ENCODE data around the gene ZNF57. TPM values are rescaled to one million over a fixed set of nuclear protein-coding genes. Genes with fewer than 3 reads are reported as not detected.

ZNF57 gene
- total RNA-seq, 1 donor from 2014 or later = 5.3 TPM

- no peaks in the 10 kb centered on the region for H3K9me3 Mint-ChIP-seq
- CTCF ChIA-PET = no interaction called here
Measured at GRCh38 chr19:2945575-2946184, 45.0 kb downstream of the ZNF57 start.

GRCh38 chr19:2949939-2950285 is 49.2 kb downstream of the ZNF57 start:
- Mint-ChIP-seq H3K9me3 (no peaks in the 10 kb centered on the region), H3K4me3 (peak overlapping the region; percentile 98), H3K27me3 (no peaks in the 10 kb centered on the region), H3K27ac (peak overlapping the region; percentile 98), H3K4me1 (peaks cover 26% of the 10 kb centered on the region), H3K36me3 (ENCODE audit: low read depth) (peaks cover 13% of the 10 kb centered on the region)
- TF ChIP-seq, protein P1, sequence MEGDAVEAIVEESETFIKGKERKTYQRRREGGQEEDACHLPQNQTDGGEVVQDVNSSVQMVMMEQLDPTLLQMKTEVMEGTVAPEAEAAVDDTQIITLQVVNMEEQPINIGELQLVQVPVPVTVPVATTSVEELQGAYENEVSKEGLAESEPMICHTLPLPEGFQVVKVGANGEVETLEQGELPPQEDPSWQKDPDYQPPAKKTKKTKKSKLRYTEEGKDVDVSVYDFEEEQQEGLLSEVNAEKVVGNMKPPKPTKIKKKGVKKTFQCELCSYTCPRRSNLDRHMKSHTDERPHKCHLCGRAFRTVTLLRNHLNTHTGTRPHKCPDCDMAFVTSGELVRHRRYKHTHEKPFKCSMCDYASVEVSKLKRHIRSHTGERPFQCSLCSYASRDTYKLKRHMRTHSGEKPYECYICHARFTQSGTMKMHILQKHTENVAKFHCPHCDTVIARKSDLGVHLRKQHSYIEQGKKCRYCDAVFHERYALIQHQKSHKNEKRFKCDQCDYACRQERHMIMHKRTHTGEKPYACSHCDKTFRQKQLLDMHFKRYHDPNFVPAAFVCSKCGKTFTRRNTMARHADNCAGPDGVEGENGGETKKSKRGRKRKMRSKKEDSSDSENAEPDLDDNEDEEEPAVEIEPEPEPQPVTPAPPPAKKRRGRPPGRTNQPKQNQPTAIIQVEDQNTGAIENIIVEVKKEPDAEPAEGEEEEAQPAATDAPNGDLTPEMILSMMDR (IDR thresholded peaks at IDR 0.05) = no peak
- CTCF ChIA-PET = interaction anchor here (0.5 to 3.4 kb wide), 14 partner anchors 9 to 1121 kb away, joined by 3 to 41 read pairs (median 3); partner anchors contain the start of gene TLE6
- POLR2A ChIA-PET = interaction anchor here (0.6 to 2.4 kb wide), 14 partner anchors 10 to 1681 kb away, joined by 3 to 25 read pairs (median 8); partner anchors contain the start of genes CIRBP, NCLN, SGTA and TLE6
- ATAC-seq (ENCODE audit: low read depth) (peak; percentile 2), DNase-seq (no peak)
- intact Hi-C loops (cut with micrococcal nuclease) = loop anchor here (1.0 to 10.0 kb wide), 11 partner anchors 27 to 1687 kb away; partner anchors contain the start of genes DOHH, FZR1, NCLN and SGTA

More at GRCh38 chr19:2945575-2946184, 45.0 kb downstream of the ZNF57 start:
- H3K27me3 Mint-ChIP-seq = no peaks in the 10 kb centered on the region
- peaks cover 16% of the 10 kb centered on the region for H3K36me3 Mint-ChIP-seq (ENCODE audit: low read depth)
- POLR2A ChIA-PET = interaction anchor here (0.7 kb wide), 1 partner anchor 547 kb away, joined by 3 read pairs; no protein-coding TSS in a partner anchor
- DNase-seq (no peak), ATAC-seq (ENCODE audit: low read depth) (no peak)
- peaks cover 36% of the 10 kb centered on the region for H3K4me1 Mint-ChIP-seq
- peak overlapping the region; percentile 96 for H3K4me3 Mint-ChIP-seq
- peak overlapping the region; percentile 95 for H3K27ac Mint-ChIP-seq
- TF ChIP-seq, protein P1 (IDR thresholded peaks at IDR 0.05) = no peak
- intact Hi-C loops (cut with micrococcal nuclease) = loop anchor here (1.0 to 5.0 kb wide), 4 partner anchors 45 to 1692 kb away; partner anchors contain the start of genes TNFAIP8L1, ZNF555 and ZNF57

- DNase-seq (peak; percentile 99), ATAC-seq (ENCODE audit: low read depth) (peak; percentile 93)
- Mint-ChIP-seq H3K27ac (peak overlapping the region; percentile 98), H3K36me3 (ENCODE audit: low read depth) (peaks cover 11% of the 10 kb centered on the region), H3K4me3 (peak overlapping the region; percentile 98), H3K9me3 (no peaks in the 10 kb centered on the region), H3K4me1 (peaks cover 20% of the 10 kb centered on the region), H3K27me3 (no peaks in the 10 kb centered on the region)
- TF ChIP-seq, protein P1 (IDR thresholded peaks at IDR 0.05) = no peak
- CTCF ChIA-PET = interaction anchor here (0.5 to 3.4 kb wide), 17 partner anchors 10 to 1121 kb away, joined by 3 to 41 read pairs (median 3); partner anchors contain the start of gene TLE6
- intact Hi-C loops (cut with micrococcal nuclease) = loop anchor here (1.0 to 10.0 kb wide), 12 partner anchors 27 to 554 kb away; partner anchors contain the start of genes DOHH, FZR1, NCLN and SGTA
- POLR2A ChIA-PET = interaction anchor here (0.6 to 2.4 kb wide), 27 partner anchors 9 to 1681 kb away, joined by 3 to 25 read pairs (median 5); partner anchors contain the start of genes CIRBP, NCLN, SGTA and TLE5
Measured at GRCh38 chr19:2950286-2951124, 49.8 kb downstream of the ZNF57 start.

DNA sequence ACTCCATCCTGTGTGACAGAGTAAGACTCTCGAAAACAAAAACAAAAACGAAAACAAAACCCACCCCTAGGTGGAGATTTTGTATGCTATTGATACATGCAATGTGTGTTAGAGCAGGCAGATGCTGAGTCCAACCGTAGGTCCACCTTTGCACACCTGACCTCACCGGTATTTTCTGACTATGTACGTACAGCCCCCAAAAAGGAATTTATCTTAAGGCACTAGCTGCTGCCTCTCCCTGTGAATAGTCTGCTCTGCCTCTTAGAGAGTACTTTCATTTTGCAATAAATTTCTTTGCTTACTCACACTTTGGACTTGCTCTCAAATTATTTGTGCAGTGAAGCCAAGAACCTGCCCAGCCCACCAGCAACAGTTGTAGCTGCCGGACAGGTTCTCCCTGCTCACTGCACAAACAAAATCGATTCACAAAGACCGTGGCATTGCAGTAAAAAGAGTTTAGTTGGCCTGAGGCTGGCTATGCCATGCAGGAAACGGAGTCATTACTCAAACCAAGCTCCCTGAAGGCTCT is 52.3 kb downstream of the ZNF57 start:
- ATAC-seq (ENCODE audit: low read depth) (no peak), DNase-seq (no peak)
- POLR2A ChIA-PET = no interaction called here
- CTCF ChIA-PET = interaction anchor here (0.7 to 2.9 kb wide), 4 partner anchors 10 to 152 kb away, joined by 3 to 18 read pairs (median 4); no protein-coding TSS in a partner anchor
- H3K4me1 Mint-ChIP-seq = peaks cover 19% of the 10 kb centered on the region
- peaks cover 8% of the 10 kb centered on the region for H3K36me3 Mint-ChIP-seq (ENCODE audit: low read depth)
- no peaks in the 10 kb centered on the region for H3K27me3 Mint-ChIP-seq
- TF ChIP-seq, protein P1 (IDR thresholded peaks at IDR 0.05) = no peak
- no peaks in the 10 kb centered on the region for H3K9me3 Mint-ChIP-seq
- no peak overlapping the region for H3K27ac Mint-ChIP-seq
- H3K4me3 Mint-ChIP-seq = no peak overlapping the region
- intact Hi-C loops (cut with micrococcal nuclease) = loop anchor here (5.0 to 10.0 kb wide), 2 partner anchors 109 to 552 kb away; partner anchors contain the start of genes DOHH, FZR1 and TLE5
